A549 (cell line): ENCODE results near the gene PCDHA8.

Source experiments
- BHLHE40 ChIP-seq: IDR thresholded peaks from 2 replicates; pipeline ENCODE4 v1.6.1; 2012; ENCODE audit warnings: low read depth, low read length, inconsistent platforms
- EHMT2 ChIP-seq: fragments of 200-600 bp; sonication (generic); IDR thresholded peaks from 2 replicates; pipeline ENCODE4 v1.6.1; 2016; ENCODE audit warnings: antibody characterized with exemption, low read depth, mild to moderate bottlenecking, moderate library complexity
- JUN ChIP-seq, 2 experiments: fragments of >200 bp; sonication (Bioruptor Twin); formaldehyde crosslinking; IDR thresholded peaks; 2 replicates in 1 of 2; 3 replicates in 1 of 2; pipeline ENCODE4 v1.6.1; 2016 to 2017
- KDM1A ChIP-seq: fragments of 200-600 bp; sonication (generic); IDR thresholded peaks from 2 replicates; pipeline ENCODE4 v1.6.1; 2016; ENCODE audit warnings: low read depth, mild to moderate bottlenecking
- KDM5A ChIP-seq: fragments of 200-600 bp; sonication (generic); IDR thresholded peaks from 2 replicates; pipeline ENCODE4 v1.6.1; 2016; ENCODE audit warnings: antibody characterized with exemption, mild to moderate bottlenecking
- POLR2A ChIP-seq: IDR thresholded peaks from 2 replicates; pipeline ENCODE4 v1.6.1; 2012; ENCODE audit warnings: mild to moderate bottlenecking, low read length
- SMC3 ChIP-seq: fragments of >200 bp; sonication (Bioruptor Twin); formaldehyde crosslinking; IDR thresholded peaks from 3 replicates; pipeline ENCODE4 v1.6.1; 2018; ENCODE audit warnings: inconsistent platforms
- ZFP36 ChIP-seq: fragments of 450-650 bp; IDR thresholded peaks from 2 replicates; pipeline ENCODE4 v1.6.1; 2014; ENCODE audit warnings: borderline replicate concordance; ENCODE audit not compliant: partially characterized antibody
- TF ChIP-seq, protein P1 (sequence below): fragments of >200 bp; sonication (Bioruptor Twin); formaldehyde crosslinking; IDR thresholded peaks from 3 replicates; pipeline ENCODE4 v1.5.1; 2016

DNA sequence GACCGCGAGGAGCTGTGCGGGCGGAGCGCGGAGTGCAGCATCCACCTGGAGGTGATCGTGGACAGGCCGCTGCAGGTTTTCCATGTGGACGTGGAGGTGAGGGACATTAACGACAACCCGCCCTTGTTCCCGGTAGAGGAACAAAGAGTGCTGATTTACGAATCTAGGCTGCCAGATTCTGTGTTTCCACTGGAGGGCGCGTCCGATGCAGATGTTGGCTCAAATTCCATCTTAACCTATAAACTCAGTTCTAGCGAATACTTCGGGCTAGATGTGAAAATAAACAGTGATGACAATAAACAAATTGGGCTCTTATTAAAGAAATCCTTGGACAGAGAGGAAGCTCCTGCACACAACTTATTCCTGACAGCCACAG lies 12.6 kb upstream of the PCDHA8 start:
- TF ChIP-seq POLR2A = no peak
- TF ChIP-seq, protein P1, sequence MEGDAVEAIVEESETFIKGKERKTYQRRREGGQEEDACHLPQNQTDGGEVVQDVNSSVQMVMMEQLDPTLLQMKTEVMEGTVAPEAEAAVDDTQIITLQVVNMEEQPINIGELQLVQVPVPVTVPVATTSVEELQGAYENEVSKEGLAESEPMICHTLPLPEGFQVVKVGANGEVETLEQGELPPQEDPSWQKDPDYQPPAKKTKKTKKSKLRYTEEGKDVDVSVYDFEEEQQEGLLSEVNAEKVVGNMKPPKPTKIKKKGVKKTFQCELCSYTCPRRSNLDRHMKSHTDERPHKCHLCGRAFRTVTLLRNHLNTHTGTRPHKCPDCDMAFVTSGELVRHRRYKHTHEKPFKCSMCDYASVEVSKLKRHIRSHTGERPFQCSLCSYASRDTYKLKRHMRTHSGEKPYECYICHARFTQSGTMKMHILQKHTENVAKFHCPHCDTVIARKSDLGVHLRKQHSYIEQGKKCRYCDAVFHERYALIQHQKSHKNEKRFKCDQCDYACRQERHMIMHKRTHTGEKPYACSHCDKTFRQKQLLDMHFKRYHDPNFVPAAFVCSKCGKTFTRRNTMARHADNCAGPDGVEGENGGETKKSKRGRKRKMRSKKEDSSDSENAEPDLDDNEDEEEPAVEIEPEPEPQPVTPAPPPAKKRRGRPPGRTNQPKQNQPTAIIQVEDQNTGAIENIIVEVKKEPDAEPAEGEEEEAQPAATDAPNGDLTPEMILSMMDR = no peak
- TF ChIP-seq KDM1A = no peak
- no peak for TF ChIP-seq BHLHE40
- no peak for TF ChIP-seq JUN (IDR thresholded peaks at IDR 0.05)
- TF ChIP-seq SMC3 = no peak
- TF ChIP-seq EHMT2 = no peak
- no peak for TF ChIP-seq ZFP36
- no peak for TF ChIP-seq KDM5A
